ENCODE results near the gene NRF1. TPM values are rescaled to one million over a fixed set of nuclear protein-coding genes. Genes with fewer than 3 reads are reported as not detected.

NRF1 gene
- polyA plus RNA-seq, 3 donors = 21.8 to 29.9 (median 24.5) TPM

- DNase-seq = no peak
Observed at GRCh38 chr7:129676017-129676897, 64.7 kb downstream of the NRF1 start.

GRCh38 chr7:129677796-129678195 is 66.3 kb downstream of the NRF1 start:
- no peak for DNase-seq

- DNase-seq = no peak
Observed at GRCh38 chr7:129678606-129679005, 67.1 kb downstream of the NRF1 start.

DNA sequence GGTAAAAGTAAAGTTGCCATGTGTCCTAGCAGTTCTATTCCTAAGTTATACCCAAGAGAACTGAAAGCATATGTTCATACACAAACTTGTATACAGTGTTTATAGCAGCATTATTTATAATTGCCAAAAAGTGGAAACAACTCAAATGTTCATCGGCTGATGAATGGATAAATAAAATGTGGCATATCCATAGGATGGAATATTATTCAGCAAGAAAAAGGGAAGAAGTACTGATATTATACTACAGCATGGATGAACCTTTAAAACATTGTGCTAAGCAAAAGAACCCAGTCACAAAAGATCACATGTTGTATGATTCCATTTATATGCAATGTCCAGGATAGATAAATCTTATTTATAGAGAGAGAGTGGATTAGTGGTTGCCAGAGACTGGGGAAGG is 68.9 kb downstream of the NRF1 start:
- DNase-seq = no peak

- DNase-seq = no peak
Observed at GRCh38 chr7:129684777-129685176, 73.3 kb downstream of the NRF1 start.

DNA sequence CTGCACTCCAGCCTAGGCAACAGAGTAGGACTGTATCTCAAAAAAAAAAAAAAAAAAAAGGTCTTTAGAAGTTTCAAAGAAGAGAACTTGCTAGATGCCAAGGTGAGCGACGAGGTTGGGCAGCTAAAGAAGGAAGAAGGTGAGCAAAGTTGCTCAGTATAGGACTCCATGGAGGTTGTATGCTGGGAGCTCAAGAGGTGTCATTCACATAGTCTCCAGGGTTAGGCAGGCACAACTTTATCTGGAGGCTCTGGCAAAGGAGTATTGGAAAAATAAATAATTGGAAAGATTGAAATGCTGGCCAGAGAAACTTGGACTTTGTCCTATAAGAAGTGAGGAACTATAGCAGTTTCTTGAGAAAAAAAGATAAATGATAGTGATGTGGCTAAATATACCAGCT is 74.5 kb downstream of the NRF1 start:
- DNase-seq = no peak

DNA sequence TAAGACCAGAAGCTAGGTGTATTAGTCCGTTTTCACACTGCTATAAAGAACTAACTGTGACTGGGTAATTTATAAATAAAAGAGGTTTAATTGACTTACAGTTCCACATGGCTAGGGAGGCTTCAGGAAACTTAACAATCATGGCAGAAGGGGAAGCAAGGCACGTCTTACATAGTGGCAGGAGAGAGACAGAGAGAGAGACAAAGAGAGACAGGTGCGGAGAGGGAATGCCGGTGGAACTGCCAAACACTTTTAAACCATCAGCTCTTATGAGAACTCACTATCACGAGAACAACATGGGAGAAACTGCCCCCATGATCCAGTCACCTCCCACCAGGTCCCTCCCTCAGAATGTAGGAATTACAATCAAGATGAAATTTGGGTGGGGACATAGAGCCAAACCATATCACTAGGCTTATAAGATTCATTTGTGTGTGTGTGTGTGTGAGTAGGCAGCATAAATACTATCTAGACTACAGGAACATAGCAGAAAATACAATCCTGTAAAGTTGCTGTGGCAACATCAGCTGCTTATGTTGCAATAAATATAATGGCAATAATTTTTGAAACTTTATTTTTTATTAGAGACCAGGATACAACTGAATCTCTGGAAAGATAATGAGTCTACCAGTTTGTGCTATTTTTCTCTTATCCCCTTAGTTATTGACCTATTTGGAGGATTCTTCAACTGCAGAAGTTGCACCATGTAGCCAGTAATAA is 77.1 kb downstream of the NRF1 start:
- no peak for DNase-seq

DNA sequence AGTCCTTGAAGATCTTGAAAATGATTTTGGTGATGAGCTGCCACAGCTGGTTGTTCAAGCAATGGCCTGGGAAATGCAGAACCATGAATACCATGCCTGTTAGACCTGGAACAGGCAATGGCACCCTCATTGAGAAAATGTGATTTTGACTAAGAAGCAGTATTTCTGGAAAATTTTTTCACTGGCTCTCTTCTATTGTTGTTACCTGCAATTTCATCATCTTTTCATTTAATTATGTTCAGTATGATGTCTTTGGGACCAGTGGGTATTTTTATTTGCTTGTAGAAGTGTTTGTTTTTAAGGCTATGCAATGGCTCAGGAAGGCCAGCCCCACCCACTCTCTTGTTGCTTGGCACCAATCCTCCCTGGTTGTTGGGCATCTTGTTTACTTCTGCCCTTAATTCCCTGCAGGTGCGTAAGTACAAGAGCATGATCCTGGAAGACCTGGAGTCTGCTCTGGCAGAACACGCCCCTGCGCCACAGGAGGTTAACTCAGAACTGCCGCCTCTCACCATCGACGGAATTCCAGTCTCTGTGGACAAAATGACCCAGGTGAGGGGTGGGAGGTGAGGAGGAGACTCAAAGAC is 78.6 kb downstream of the NRF1 start:
- DNase-seq = no peak

- DNase-seq = no peak
Observed at GRCh38 chr7:129690701-129691100, 79.2 kb downstream of the NRF1 start.

GRCh38 chr7:129698516-129699418 is 87.2 kb downstream of the NRF1 start:
- no peak for DNase-seq

DNA sequence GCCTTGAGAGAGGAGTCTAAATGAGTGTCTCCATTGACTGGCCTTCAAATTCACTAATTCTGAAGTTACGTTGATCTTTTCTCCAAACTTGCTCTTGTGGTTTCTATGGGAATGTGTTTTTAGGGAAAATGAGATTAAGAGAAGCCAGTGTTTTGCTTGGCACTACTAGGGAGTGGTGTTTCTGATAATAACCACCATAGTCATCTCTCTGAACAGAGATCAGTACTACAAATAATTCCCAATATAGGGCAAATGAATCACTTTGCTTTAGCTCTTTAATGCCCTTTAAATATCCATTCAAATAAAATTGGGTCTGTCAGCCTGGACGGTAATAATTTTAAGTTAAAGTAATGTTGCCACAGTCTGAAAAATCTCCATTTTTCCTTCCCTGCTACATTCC is 90.8 kb downstream of the NRF1 start:
- no peak for DNase-seq

DNA sequence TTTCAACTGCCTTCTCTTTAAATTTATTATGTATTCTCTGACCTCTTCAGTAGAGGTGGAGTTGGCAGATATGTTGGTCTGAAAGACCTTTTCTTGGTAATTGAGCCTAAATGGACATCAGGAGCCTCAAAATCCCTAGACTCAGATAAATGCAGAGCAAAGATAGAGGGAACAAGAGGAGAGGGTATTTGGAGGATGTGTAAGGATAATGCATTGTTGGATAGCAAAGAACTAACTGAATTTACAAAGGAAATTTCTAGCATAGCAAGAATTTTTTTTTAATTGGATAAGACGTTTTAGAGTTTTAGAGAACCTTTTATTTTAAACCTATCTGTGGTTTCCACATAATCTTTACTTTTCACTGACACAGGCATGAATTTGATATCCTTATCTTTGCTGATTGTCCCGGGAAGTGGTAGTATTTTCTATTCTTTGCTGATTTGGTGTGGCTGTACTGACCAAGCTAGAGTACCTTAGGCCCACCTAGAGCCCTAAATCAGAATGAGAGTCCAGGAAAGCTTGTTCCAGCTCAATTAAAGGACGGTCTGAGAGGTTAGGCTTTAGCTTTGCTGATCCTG is 91.3 kb downstream of the NRF1 start:
- no peak for DNase-seq

DNA sequence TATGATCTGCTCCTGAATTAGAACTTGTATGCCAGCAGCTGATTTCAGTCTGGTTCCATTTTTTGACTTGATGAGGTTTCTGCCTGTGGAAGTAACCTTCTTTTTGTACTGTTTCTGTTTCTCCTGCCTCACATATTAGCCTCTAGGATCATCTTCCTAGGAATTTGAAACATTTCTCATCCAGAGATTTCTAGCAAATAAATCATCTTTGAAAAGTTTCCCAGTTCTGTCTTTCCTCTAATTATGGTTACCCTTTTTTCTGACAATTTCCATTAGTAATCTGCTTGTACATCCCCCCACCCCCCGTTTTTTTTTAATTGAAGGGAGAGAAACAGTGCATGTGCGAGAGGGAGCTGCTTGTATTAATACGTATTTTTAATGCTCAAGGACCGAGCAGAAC is 92.2 kb downstream of the NRF1 start:
- DNase-seq = no peak

- no peak for DNase-seq
Observed at GRCh38 chr7:129707910-129708499, 96.5 kb downstream of the NRF1 start.

DNA sequence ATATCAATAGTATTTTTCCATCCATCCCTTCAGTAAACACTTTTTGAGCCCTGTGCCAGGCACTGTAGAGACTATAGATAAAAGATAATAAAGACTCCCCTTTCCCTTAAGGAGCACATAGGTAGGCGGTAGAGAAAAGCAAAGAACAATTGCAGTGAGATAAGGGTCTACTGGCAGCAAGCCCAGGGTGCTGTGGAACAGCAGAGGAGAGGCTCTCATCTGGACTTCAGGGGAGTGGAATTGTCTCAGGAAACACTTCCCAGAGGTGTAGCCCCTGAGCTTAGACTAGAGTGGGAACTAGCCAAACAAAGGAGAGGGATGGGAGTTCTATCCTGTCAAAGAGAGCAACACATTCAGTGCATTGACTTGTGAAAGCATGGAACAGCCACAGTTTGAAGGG is 102.0 kb downstream of the NRF1 start:
- no peak for DNase-seq

GRCh38 chr7:129714514-129715063 is 103.1 kb downstream of the NRF1 start:
- no peak for DNase-seq

DNA sequence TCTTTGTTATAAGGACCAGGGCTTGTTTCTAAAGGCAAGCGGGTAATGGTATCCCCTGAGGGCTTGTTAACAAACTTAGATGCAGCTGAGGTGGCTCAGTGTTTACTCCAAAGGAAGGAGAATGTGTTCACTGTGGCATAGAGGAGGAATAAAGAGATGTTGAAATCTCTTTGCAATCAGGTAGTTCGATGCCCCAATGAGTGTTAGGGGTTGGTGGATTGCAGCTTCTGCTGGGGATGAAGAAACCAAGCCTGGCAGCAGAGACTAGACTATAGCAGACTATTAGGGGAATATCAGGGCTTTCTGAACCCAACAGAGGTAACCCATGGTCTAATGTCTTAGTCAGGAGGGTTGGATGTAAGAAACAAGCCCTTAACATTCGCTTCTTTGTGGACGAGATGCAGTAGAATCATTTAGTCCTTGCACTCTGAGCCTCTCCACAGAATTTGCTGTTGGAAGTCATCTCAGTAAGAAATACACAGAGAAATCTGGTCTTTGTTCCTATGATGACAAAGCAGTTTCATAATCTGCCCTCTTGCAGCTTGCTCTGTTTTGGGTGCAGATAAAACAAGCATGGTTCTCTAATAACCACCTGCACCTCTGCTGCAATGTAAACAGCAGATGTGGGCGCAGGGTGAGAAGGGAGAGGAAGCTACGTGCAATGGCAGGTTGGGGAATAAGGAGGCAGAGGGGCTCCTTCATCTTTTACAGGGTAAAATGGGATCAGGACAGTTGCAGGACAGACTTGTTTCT is 108.6 kb downstream of the NRF1 start:
- DNase-seq = no peak

GRCh38 chr7:129721068-129721467 is 109.5 kb downstream of the NRF1 start:
- DNase-seq = no peak

DNA sequence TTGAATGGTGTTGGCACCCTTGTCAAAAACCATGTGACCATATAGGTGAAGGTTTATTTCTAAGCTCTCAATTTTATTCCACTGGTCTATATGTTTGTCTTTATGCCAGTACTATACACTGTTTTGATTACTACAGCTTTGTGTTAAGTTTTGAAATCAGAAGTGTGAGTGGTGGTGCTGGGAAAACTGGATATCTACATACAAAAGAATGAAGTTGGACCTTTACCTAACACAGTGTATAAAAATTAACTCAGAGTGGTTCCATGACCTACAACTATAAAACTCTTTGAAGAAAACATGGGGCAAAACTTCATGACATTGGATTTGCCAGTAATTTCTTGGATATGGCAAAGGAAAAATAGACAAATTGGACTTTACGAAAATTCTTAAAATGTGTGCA is 112.2 kb downstream of the NRF1 start:
- DNase-seq = no peak

GRCh38 chr7:129724796-129725195 is 113.3 kb downstream of the NRF1 start:
- DNase-seq = no peak

All from renal pelvis (tissue), 4 donors.